HG03060 (cell line): ENCODE results near the gene CAPZB.

Experiments used
- ATAC-seq: cut with Tn5 transposase; IDR thresholded peaks from one replicate; pipeline ENCODE4 v1.9.1; 2021; ENCODE audit warnings: low read depth, moderate number of reproducible peaks; ENCODE audit not compliant: unreplicated experiment

Gene CAPZB

DNA sequence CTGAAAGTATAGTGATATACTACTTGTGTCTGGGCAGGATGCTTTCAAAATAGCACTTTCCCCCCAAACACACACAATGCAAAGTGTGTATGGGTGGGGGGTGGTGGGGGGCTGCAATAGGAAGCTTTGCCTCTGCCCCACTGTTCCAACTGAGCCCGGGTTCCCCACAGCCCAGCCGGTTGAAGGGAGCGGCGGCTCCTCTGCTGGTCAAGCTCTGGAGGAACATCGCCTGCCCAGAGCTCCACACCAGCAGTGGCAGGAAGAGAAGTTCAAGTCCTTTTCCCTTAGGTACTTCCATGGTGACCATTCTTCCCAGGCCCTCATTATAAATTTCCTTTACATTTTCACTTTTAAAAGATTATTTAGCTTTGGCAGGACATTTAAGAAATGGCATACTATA, 74.9 kb downstream of the CAPZB start:
- ATAC-seq, result no peak

GRCh38 chr1:19409477-19410341, 75.6 kb downstream of the CAPZB start:
- ATAC-seq, result no peak

DNA sequence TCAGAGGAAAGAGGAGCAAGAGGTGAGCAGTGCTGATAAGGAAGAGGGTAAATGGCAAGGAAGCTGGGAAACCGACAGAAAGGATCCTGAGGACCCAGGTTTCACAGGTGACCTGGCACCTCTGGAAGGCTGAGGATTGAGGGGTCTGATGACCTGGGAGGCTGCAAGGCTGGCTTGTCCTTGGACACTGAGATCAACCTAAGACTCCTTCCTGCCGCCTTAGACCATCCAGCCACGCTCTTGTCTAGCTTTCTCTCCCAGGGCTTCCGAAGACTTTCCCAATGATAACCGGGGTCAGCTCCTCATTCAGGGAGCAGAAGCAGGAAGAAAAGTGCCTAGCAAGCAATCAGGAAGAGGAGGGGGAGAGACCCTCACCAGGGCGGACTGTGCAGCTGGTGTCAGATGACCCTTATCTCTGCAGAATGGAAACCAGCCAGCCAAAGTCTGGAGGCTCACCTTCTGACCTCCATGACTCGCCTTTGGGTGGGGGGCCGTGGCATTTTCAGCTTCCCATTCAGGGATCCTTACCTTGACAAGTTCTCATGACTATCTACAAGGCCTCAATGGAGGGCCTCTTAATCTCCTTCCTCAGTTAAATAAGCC, 77.7 kb downstream of the CAPZB start:
- ATAC-seq, result no peak

DNA sequence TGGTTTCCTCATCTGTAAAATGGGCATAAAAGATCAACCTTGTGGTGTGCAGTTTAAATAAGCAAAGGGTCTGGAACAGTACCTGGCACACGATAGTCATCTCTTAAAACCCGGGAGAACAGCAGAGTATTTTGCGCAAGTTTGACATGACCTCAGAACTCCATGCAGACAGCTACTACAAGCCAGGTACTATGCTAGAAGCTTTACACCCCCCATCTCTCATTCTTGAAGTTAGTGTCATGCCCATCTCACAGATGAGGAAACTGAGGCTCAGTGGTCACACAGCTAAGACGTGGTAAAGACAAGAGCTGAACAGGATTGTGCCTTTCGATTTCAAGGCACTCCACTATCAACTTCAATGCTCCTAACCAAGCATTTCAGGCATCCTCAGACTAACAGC, 78.7 kb downstream of the CAPZB start:
- no peak for ATAC-seq

- ATAC-seq, result no peak
Observed at GRCh38 chr1:19405761-19406487, 79.4 kb downstream of the CAPZB start.

DNA sequence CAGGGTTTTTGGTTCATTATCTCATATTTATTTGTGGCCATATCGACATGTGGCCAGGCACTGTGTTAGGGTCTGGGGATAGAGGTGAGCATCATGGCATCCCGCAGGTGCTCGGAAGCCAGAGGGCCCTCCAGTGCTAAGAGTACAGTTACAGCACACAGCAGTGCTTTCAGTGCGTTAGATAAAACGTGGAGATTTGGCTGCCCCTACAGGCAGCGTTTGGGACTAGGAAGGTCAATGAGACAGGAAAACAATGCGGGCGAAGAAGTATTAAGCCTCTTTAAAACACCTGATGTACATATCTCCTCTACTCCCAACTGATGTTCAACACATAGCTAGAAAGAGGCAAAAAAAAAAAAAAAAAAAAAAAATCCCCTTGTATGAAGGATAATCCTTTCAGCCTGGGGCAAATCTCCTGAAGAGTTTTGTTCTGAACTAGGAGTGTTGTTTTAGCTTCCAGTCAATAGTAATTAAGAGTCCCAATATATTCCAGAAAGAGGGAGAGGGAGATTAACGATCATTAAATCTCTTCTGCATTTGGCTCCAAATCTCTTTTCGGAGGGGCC, 80.1 kb downstream of the CAPZB start:
- ATAC-seq, result no peak

DNA sequence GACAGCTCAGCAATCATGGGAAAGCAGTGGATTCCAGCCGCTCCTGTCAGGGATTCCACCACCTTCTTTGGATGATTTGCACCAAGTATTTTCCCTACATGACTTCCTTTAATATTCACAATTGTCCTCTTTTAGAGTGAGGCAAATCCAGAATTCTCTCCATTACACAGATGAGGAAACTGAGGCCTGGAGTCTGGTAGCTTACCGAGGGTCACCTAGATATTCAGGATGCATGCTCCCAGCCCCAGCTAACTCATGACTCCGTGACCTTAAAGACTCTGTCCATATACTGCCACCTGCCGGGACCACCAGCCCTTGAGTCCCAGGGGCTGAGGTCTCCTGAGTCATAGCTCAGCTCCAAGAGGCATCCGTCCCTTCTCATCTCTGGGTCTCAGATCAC, 80.6 kb downstream of the CAPZB start:
- ATAC-seq, result no peak

- no peak for ATAC-seq
Observed at GRCh38 chr1:19403256-19403655, 82.1 kb downstream of the CAPZB start.

- ATAC-seq, result no peak
Observed at GRCh38 chr1:19402031-19402813, 83.1 kb downstream of the CAPZB start.

DNA sequence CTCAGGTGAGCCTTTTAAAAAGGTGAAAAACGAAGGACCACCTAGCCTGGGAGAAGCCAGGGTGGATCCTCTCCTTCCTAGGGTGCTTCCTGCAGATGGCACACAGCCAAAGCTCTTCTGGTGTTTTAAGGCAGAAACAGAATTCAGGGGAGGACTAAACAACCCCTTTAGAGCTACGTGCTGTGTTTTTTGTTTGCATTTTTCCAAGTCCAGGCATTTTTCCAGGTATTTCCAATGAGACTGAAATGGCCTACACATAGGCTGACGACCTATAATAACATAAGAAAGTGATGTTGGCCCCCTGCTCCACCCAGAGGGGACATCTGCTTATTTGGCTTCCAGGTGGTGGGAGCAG, 83.8 kb downstream of the CAPZB start:
- no peak for ATAC-seq

GRCh38 chr1:19400875-19401534, 84.3 kb downstream of the CAPZB start:
- no peak for ATAC-seq

DNA sequence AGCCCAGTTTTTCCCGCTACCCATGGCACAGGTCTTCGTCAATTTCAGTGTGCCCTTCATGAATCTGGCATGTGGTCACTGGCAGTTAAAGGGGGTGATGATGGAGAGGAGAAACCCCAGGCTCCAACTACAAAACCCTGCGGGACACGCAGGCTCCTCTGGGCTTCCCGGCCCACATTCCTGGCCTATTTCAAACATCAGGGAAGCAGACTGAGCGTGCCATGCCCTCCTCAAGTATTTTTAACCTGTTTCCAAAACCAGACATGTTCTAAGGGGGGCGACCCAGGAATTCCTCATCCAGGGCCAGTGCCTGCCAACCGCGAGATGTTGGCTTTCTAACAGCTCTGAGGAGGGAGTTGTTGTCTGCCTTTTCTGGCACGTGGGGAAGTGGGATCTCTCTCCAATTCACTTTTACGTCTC, 85.1 kb downstream of the CAPZB start:
- no peak for ATAC-seq

DNA sequence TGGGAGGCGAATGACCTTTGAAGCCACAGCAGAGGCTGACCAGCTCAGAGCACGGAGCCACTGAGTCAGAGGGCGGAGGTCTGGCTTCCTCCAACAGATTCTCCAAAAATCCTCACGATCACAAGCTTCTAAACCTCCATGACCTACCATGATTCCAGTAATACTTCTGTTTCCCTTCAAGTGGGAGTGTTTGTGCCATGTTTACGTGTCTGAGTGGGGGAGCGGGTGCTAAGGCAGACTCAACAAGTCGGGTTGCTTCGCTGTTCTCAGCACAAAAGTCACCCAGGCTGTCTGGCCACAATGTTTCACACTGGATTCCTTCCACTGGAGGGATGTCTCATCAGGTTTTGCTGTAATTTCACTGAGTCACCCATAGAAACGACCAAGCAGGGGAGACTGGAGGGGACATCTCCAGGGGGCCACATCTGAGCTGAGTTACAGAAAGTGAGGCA, 87.0 kb downstream of the CAPZB start:
- no peak for ATAC-seq

DNA sequence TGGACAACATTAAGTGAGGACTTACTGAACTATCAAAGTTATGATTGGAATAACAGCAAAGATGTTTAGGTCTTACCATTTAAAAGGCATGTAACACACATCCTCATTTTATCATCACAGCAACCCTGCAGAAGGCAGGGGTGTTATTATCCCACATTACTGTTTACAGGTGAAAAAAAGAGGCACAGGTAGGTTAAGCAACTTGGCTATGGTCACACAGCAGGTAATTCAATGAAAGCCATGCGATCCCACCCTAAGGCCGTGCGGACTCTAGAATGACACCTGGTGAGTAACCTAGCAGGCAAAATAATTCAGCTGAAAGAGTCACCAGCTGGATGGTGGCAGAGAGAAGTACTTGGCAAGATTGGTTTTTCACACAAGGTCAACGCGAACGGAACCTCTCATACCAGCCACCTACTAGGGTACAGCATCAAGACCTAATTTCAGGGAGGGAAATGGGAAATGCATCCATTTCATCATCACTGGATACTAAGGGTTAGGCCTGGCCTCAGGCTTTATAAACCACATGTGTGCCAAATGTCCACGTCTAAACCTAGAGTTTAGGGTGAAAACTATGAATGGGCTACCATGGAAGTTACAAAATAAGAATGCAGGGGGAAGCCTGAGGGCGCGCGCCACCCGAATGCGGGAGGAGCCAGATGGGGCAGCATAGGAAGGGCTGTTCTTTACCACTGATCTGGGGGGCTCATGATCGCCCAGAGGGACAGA, 88.0 kb downstream of the CAPZB start:
- ATAC-seq, result no peak

- no peak for ATAC-seq
Observed at GRCh38 chr1:19396280-19396679, 89.1 kb downstream of the CAPZB start.

GRCh38 chr1:19395678-19396192, 89.6 kb downstream of the CAPZB start:
- no peak for ATAC-seq

DNA sequence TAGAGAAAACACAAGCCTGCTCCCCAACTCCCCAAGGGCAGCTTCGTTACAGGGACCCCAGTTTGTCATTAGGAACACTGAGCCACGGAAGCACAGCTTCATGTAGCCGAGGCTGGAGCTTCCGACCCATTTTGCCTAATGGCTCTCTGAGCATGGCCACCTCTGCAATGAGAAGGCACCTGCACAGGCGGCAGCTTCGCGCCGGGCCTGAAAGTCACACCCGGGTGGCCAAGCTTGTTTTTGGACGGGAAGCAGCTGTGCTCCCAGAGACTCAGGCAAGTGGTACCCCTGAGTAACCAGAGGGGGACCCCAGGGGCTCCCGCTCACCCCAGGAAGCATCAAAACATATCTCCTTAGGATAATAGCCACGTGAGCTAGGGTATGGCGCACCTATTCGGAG, 92.3 kb downstream of the CAPZB start:
- ATAC-seq, result no peak

- ATAC-seq, result no peak
Observed at GRCh38 chr1:19392221-19392620, 93.1 kb downstream of the CAPZB start.

DNA sequence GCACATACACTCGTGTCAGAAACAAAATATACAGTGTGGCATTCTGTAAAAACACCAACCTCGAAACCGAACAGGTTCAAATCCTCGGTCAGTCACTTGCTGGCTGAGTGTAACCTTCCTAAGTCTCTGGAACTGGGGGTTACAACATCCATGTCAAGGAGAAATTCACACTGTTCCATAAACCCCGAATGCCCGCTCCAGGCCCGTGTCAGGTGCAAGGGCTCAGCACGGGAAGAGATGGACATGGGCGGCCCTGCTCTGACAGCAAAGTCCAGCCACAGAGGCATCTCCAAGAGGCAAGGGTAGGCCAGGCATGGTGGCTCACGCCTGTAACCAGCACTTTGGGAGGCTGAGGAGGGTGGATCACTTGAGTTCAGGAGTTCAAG, 93.8 kb downstream of the CAPZB start:
- no peak for ATAC-seq
